Osteocyte (in vitro differentiated cells): Measurements from ENCODE around the gene FADS2. TPM values are rescaled to one million over a fixed set of nuclear protein-coding genes. Genes with fewer than 3 reads are reported as not detected.

ENCODE experiments used
- DNase-seq: peaks from one replicate; pipeline ENCODE4 v3.0.0; 2021; ENCODE audit warnings: mixed read lengths; ENCODE audit not compliant: unreplicated experiment; ENCODE audit errors: extremely low spot score
- H3K27ac Mint-ChIP-seq: one replicate; pipeline ENCODE4 v1.8.0; 2021; ENCODE audit warnings: mild to moderate bottlenecking, mixed read lengths; ENCODE audit not compliant: unreplicated experiment
- H3K27me3 Mint-ChIP-seq: one replicate; pipeline ENCODE4 v1.8.0; 2021; ENCODE audit warnings: mixed read lengths; ENCODE audit not compliant: unreplicated experiment
- H3K36me3 Mint-ChIP-seq: one replicate; pipeline ENCODE4 v1.8.0; 2021; ENCODE audit warnings: mixed read lengths; ENCODE audit not compliant: unreplicated experiment
- H3K4me1 Mint-ChIP-seq: one replicate; pipeline ENCODE4 v1.8.0; 2021; ENCODE audit warnings: mixed read lengths; ENCODE audit not compliant: unreplicated experiment
- H3K4me3 Mint-ChIP-seq: one replicate; pipeline ENCODE4 v1.8.0; 2021; ENCODE audit warnings: mild to moderate bottlenecking, moderate library complexity, mixed read lengths; ENCODE audit not compliant: unreplicated experiment
- H3K9me3 Mint-ChIP-seq: one replicate; pipeline ENCODE4 v1.8.0; 2021; ENCODE audit warnings: mixed read lengths; ENCODE audit not compliant: unreplicated experiment
- total RNA-seq: library from RNA; stranded (reverse); gene quantifications from 2 replicates; pipeline ENCODE4 v1.2.1, GENCODE V29; 2021
- TF ChIP-seq, protein P1 (sequence below): fragments of 200-600 bp; sonication (generic); IDR thresholded peaks from 2 replicates; pipeline ENCODE4 v1.5.0; 2021; ENCODE audit warnings: antibody characterized with exemption, mild to moderate bottlenecking, moderate library complexity

The FADS2 gene
- total RNA-seq, 1 donor from 2014 or later, result 207 TPM

DNA sequence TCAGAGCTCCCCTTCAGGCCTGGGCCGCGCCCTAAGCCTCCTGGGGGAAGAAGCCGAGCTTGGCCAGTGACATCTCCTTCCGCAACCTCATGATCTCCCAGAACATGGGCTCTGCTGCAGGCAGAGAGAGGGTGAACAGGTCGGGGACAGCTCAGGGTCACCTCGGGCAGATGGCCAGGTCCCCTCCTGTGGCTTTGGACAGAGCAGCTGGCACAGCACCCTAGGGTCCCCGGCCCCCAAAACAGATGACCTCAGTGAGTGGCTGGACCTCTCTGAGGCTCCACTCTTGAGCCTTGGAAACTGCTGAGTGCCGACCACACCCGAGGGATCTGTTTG lies 70.1 kb downstream of the FADS2 start:
- Mint-ChIP-seq H3K4me1 (peaks cover 19% of the 10 kb centered on the region), H3K4me3 (no peak overlapping the region), H3K27me3 (no peaks in the 10 kb centered on the region), H3K27ac (no peak overlapping the region), H3K36me3 (peaks cover 29% of the 10 kb centered on the region), H3K9me3 (no peaks in the 10 kb centered on the region)
- DNase-seq, result no peak
- TF ChIP-seq, protein P1, sequence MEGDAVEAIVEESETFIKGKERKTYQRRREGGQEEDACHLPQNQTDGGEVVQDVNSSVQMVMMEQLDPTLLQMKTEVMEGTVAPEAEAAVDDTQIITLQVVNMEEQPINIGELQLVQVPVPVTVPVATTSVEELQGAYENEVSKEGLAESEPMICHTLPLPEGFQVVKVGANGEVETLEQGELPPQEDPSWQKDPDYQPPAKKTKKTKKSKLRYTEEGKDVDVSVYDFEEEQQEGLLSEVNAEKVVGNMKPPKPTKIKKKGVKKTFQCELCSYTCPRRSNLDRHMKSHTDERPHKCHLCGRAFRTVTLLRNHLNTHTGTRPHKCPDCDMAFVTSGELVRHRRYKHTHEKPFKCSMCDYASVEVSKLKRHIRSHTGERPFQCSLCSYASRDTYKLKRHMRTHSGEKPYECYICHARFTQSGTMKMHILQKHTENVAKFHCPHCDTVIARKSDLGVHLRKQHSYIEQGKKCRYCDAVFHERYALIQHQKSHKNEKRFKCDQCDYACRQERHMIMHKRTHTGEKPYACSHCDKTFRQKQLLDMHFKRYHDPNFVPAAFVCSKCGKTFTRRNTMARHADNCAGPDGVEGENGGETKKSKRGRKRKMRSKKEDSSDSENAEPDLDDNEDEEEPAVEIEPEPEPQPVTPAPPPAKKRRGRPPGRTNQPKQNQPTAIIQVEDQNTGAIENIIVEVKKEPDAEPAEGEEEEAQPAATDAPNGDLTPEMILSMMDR, result no peak

DNA sequence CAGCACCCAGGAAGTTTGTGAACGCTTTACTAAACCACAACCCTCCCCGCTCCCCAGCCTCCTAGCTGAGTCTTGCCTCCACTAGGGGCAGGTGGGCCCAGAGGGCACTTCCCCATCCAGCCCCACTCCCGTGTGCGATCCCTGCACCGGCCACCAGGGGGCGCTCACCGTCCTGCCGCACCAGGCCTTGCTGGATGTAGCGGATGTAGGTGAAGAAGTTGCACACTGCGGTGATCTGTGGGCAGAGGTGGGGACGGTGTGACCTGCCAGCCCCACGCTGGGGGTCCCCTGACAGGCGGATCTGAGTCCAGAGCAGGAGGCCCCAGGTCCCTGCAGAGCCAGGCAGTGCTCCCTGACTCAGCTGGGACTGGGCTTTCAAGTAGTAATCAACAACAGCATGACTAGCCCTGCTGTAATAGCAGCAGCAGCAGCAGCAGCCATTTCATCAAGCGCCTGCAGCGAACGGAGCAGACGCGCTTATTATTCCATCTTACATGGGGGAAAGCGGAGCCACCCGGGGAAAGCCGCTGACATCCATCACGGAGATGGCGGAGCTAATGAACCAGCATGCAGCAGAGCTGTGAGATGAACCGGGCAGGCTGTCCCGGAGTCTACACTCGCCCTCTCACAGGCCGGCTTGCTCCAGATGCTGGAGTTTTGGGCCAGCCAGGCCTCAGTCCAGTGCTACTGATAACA lies 71.2 kb downstream of the FADS2 start:
- H3K36me3 Mint-ChIP-seq, result peaks cover 37% of the 10 kb centered on the region
- H3K4me3 Mint-ChIP-seq, result no peak overlapping the region
- peaks cover 12% of the 10 kb centered on the region for H3K4me1 Mint-ChIP-seq
- no peaks in the 10 kb centered on the region for H3K27me3 Mint-ChIP-seq
- peak; percentile 94 for DNase-seq
- no peaks in the 10 kb centered on the region for H3K9me3 Mint-ChIP-seq
- H3K27ac Mint-ChIP-seq, result no peak overlapping the region
- TF ChIP-seq, protein P1, result peak; percentile 99

DNA sequence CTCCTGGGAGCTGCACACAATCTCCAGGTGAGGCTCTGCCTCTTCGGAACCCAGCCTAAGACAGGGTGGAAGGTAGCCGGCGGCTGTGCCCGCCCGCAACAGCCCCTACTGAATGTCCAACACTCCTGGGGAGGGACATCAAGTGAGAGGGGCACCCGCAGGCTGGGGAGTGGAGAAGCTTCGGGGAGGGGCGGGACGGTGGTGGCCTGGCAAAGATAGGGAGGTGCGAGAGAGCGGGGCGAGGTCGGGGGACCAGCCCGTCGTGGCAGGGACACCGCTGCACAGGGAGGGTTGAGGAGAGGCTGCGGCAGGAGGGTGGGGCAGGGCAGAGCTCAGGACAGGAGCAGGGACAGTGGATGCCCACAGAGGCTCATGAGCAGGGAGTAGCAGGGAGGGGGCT lies 72.2 kb downstream of the FADS2 start:
- no peak overlapping the region for H3K4me3 Mint-ChIP-seq

DNA sequence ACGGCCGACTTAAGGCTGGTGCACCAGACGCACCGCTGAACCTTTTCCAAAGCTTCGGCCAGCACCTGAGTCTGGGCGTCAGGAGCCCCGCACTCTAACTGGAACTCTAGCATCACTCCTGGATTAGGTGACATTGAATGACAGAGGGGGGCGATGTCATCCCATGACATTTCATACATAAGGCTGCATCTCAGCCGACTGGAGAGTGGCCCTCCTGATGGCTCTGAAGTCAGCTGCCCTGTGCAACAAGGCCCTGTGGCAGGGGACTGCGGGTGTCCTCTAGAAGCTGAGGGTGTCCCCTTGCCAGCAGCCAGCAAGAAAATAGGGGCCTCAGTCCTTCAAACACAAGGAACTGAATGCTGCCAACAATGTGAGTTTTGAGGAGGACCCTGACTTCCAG lies 73.3 kb downstream of the FADS2 start:
- peaks cover 10% of the 10 kb centered on the region for H3K4me1 Mint-ChIP-seq
- no peak overlapping the region for H3K27ac Mint-ChIP-seq
- no peaks in the 10 kb centered on the region for H3K9me3 Mint-ChIP-seq
- no peaks in the 10 kb centered on the region for H3K27me3 Mint-ChIP-seq
- no peak overlapping the region for H3K4me3 Mint-ChIP-seq
- DNase-seq, result no peak
- peaks cover 40% of the 10 kb centered on the region for H3K36me3 Mint-ChIP-seq
- TF ChIP-seq, protein P1, result no peak

More for the DNA sequence above, 72.2 kb downstream of the FADS2 start:
- no peak overlapping the region for H3K27ac Mint-ChIP-seq
- H3K27me3 Mint-ChIP-seq, result no peaks in the 10 kb centered on the region
- DNase-seq, result no peak
- peaks cover 39% of the 10 kb centered on the region for H3K36me3 Mint-ChIP-seq
- H3K9me3 Mint-ChIP-seq, result no peaks in the 10 kb centered on the region
- TF ChIP-seq, protein P1, result no peak
- peaks cover 10% of the 10 kb centered on the region for H3K4me1 Mint-ChIP-seq

DNA sequence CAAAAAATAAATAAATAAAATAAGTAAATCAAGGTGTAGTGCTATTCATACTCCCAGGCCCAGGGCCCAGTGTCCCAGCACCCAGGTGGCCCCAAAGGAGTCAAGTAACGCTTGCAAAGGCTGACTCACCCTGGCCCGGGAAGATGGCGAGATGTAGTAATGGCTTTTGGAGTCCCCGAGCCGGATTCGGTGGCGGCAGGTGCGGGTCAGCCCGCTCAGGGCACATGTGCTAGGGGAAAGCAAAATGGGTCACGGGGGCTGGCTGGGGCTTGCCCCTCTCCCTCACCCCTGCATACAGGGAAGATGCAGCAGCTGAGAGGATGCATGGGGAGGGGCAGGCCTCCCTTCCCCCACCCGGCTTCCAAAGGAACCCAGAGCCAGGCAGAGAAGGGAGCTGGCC lies 74.2 kb downstream of the FADS2 start:
- no peaks in the 10 kb centered on the region for H3K27me3 Mint-ChIP-seq
- no peak overlapping the region for H3K4me3 Mint-ChIP-seq
- peaks cover 38% of the 10 kb centered on the region for H3K36me3 Mint-ChIP-seq
- no peaks in the 10 kb centered on the region for H3K9me3 Mint-ChIP-seq
- TF ChIP-seq, protein P1, result no peak
- H3K27ac Mint-ChIP-seq, result no peak overlapping the region
- peaks cover 10% of the 10 kb centered on the region for H3K4me1 Mint-ChIP-seq
- DNase-seq, result no peak
